DOHH2 (cell line): ENCODE results near the gene DCLK3.

ENCODE experiments used
- H3F3A ChIP-seq: fragments of 200-600 bp; sonication (generic), shearing (Covaris generic); 2 replicates; pipeline ENCODE4 v1.6.0; 2016; ENCODE audit warnings: antibody characterized with exemption, mild to moderate bottlenecking; ENCODE audit not compliant: control insufficient read depth, insufficient read depth
- H3K27ac ChIP-seq: fragments of 200-600 bp; sonication (generic); 2 replicates; pipeline ENCODE4 v1.5.1; 2014; ENCODE audit warnings: low read depth, mild to moderate bottlenecking, low read length, moderate library complexity
- H3K27me3 ChIP-seq: fragments of 200-600 bp; sonication (generic); 2 replicates; pipeline ENCODE4 v1.6.1; 2014; ENCODE audit warnings: mild to moderate bottlenecking, low read length, mixed read lengths; ENCODE audit not compliant: control insufficient read depth
- H3K36me3 ChIP-seq: fragments of 200-600 bp; sonication (generic); 2 replicates; pipeline ENCODE4 v1.6.1; 2014; ENCODE audit warnings: mild to moderate bottlenecking, low read length, moderate library complexity, mixed read lengths; ENCODE audit not compliant: control insufficient read depth
- H3K4me1 ChIP-seq: fragments of 200-600 bp; sonication (generic); 2 replicates; pipeline ENCODE4 v1.6.1; 2014; ENCODE audit warnings: mild to moderate bottlenecking, low read length, mixed read lengths; ENCODE audit not compliant: control insufficient read depth
- H3K4me2 ChIP-seq: fragments of 200-600 bp; sonication (generic); 2 replicates; pipeline ENCODE4 v1.6.0; 2014; ENCODE audit warnings: mild to moderate bottlenecking, low read length, moderate library complexity
- H3K4me3 ChIP-seq: fragments of 200-600 bp; sonication (generic); 2 replicates; pipeline ENCODE4 v1.5.1; 2014; ENCODE audit warnings: mild to moderate bottlenecking, low read length, mixed read lengths
- H3K79me2 ChIP-seq: fragments of 200-600 bp; sonication (generic); 2 replicates; pipeline ENCODE4 v1.6.1; 2014; ENCODE audit warnings: mild to moderate bottlenecking, low read length, mixed read lengths; ENCODE audit not compliant: control insufficient read depth
- H3K9me2 ChIP-seq: fragments of 200-600 bp; sonication (generic); replicated peaks from 2 replicates; pipeline ENCODE4 v1.6.1; 2014; ENCODE audit warnings: mild to moderate bottlenecking, low read length, mixed read lengths; ENCODE audit not compliant: control insufficient read depth
- H3K9me3 ChIP-seq: fragments of 200-600 bp; sonication (generic); 2 replicates; pipeline ENCODE4 v1.6.1; 2014; ENCODE audit warnings: antibody characterized with exemption, low read length, mixed read lengths; ENCODE audit not compliant: control insufficient read depth, insufficient read depth
- H4K20me1 ChIP-seq: fragments of 200-600 bp; sonication (generic); 2 replicates; pipeline ENCODE4 v1.6.0; 2014; ENCODE audit warnings: low read depth, mild to moderate bottlenecking, antibody characterized with exemption, low read length, moderate library complexity; ENCODE audit not compliant: control insufficient read depth, insufficient read depth
- CTCF ChIP-seq: fragments of 200-600 bp; sonication (generic); IDR thresholded peaks from one replicate; pipeline ENCODE4 v1.5.1; 2014; ENCODE audit warnings: antibody characterized with exemption, mild to moderate bottlenecking, low read depth, low read length; ENCODE audit not compliant: poor library complexity, severe bottlenecking
- EZH2phosphoT487 ChIP-seq: fragments of 200-600 bp; sonication (generic); IDR thresholded peaks from 2 replicates; pipeline ENCODE4 v1.6.1; 2017; ENCODE audit warnings: borderline replicate concordance, mild to moderate bottlenecking, antibody characterized with exemption, low read length, moderate library complexity, mixed read lengths

DCLK3 gene

GRCh38 chr3:36800533-36801116 lies 36.3 kb upstream of the DCLK3 start:
- no peaks in the 10 kb centered on the region for H3F3A ChIP-seq
- H3K4me2 ChIP-seq: no peak overlapping the region
- H3K9me3 ChIP-seq: no peaks in the 10 kb centered on the region
- H3K36me3 ChIP-seq: no peaks in the 10 kb centered on the region
- no peaks in the 10 kb centered on the region for H3K4me1 ChIP-seq
- TF ChIP-seq CTCF (no peak), EZH2phosphoT487 (no peak)
- H3K9me2 ChIP-seq: no peaks in the 10 kb centered on the region
- H3K27ac ChIP-seq: no peak overlapping the region
- H3K27me3 ChIP-seq: peaks cover 2% of the 10 kb centered on the region; the same call in 1 of the 2 replicates
- no peaks in the 10 kb centered on the region for H3K79me2 ChIP-seq
- no peaks in the 10 kb centered on the region for H4K20me1 ChIP-seq
- H3K4me3 ChIP-seq: no peak overlapping the region

- Histone ChIP-seq H3K4me2 (no peak overlapping the region), H3K36me3 (no peaks in the 10 kb centered on the region), H3K27me3 (no peaks in the 10 kb centered on the region), H3K4me3 (no peak overlapping the region), H3K4me1 (no peaks in the 10 kb centered on the region), H3K9me3 (no peaks in the 10 kb centered on the region), H3K27ac (no peak overlapping the region), H3K9me2 (no peaks in the 10 kb centered on the region), H3K79me2 (no peaks in the 10 kb centered on the region), H3F3A (no peaks in the 10 kb centered on the region), H4K20me1 (no peaks in the 10 kb centered on the region)
- TF ChIP-seq CTCF: no peak
- TF ChIP-seq EZH2phosphoT487: no peak
Measured at GRCh38 chr3:36796881-36797280, 32.5 kb upstream of the DCLK3 start.

GRCh38 chr3:36796161-36796560 lies 31.8 kb upstream of the DCLK3 start:
- Histone ChIP-seq H3K27me3 (no peaks in the 10 kb centered on the region), H3K9me3 (no peaks in the 10 kb centered on the region), H3K79me2 (no peaks in the 10 kb centered on the region), H3F3A (no peaks in the 10 kb centered on the region), H3K4me3 (no peak overlapping the region), H4K20me1 (no peaks in the 10 kb centered on the region), H3K9me2 (no peaks in the 10 kb centered on the region), H3K36me3 (no peaks in the 10 kb centered on the region), H3K27ac (no peak overlapping the region), H3K4me1 (no peaks in the 10 kb centered on the region), H3K4me2 (no peak overlapping the region)
- no peak for TF ChIP-seq EZH2phosphoT487
- no peak for TF ChIP-seq CTCF
